ENCODE measurements around the gene HOMER1. TPM values are rescaled to one million over a fixed set of nuclear protein-coding genes. Genes with fewer than 3 reads are reported as not detected.
A peak's percentile ranks its signal among the peaks of the same experiment; 100 is the strongest.

HOMER1 gene
- polyA plus RNA-seq, 3 donors, result 0.03 to 0.62 (median 0.04) TPM

- peaks cover 13% of the 10 kb centered on the region in 2 donors for H3K4me1 ChIP-seq (ENCODE audit: control insufficient read depth in 1 of 2, insufficient read depth in 2 of 2, low read length in 2 of 2)
- peaks cover 0 to 28% of the 10 kb centered on the region in 2 donors for H3K9me3 ChIP-seq (replicated peaks in 1 of 2; ENCODE audit: control insufficient read depth in 1 of 2, insufficient read depth in 1 of 2, low read length in 2 of 2)
- H2AFZ ChIP-seq (ENCODE audit: insufficient read depth, low read depth, low read length, poor library complexity, severe bottlenecking), result no peak overlapping the region
- no peaks in the 10 kb centered on the region for H4K20me1 ChIP-seq (ENCODE audit: insufficient read depth, low read length)
- Mint-ChIP-seq H3K4me1 (peaks cover 17% of the 10 kb centered on the region), H3K4me3 (peak overlapping the region in 1 of 2 donors; percentile 61), H3K27me3 (ENCODE audit: low read depth in 3 of 3) (peaks cover 53 to 78% (median 63%) of the 10 kb centered on the region in 3 donors), H3K9me3 (peaks cover 0 to 13% (median 9%) of the 10 kb centered on the region in 7 donors), H3K36me3 (peaks cover 6 to 10% of the 10 kb centered on the region in 2 donors), H3K27ac (no peak overlapping the region)
- no peaks in the 10 kb centered on the region for H3K36me3 ChIP-seq (replicated peaks in 1 of 2; ENCODE audit: control insufficient read depth in 1 of 2, insufficient read depth in 2 of 2, low read length in 2 of 2)
- no CpG with 5 or more reads among the region's 2 CpGs for WGBS (ENCODE audit: insufficient coverage)
- H3K9ac ChIP-seq (ENCODE audit: insufficient read depth, low read length, poor library complexity, severe bottlenecking), result no peak overlapping the region
- peaks cover 56 to 58% of the 10 kb centered on the region in 2 donors for H3K27me3 ChIP-seq (ENCODE audit: control insufficient read depth in 2 of 2, insufficient read depth in 2 of 2, low read length in 2 of 2)
- no peak overlapping the region for H3K4me2 ChIP-seq (replicated peaks; ENCODE audit: extremely low read depth, low read length, poor library complexity, severe bottlenecking)
- H3K4me3 ChIP-seq (replicated peaks in 1 of 3; ENCODE audit: low read depth in 2 of 3, low read length in 3 of 3), result no peak overlapping the region
- intact Hi-C loops (cut with micrococcal nuclease), result no loop called here
- no peaks in the 10 kb centered on the region for H3K79me2 ChIP-seq (ENCODE audit: insufficient read depth, low read length)
- no peak overlapping the region for H3K27ac ChIP-seq (ENCODE audit: low read depth in 1 of 2, low read length in 2 of 2)
- DNase-seq, result no peak
- no peak for TF ChIP-seq CTCF (IDR thresholded peaks at IDR 0.05)
Observed at GRCh38 chr5:79508794-79509193, 5.1 kb downstream of the HOMER1 start.

GRCh38 chr5:79508354-79508753 is 5.6 kb downstream of the HOMER1 start:
- Histone ChIP-seq H3K4me1 (ENCODE audit: control insufficient read depth in 1 of 2, insufficient read depth in 2 of 2, low read length in 2 of 2) (peaks cover 9% of the 10 kb centered on the region in 2 donors), H3K9ac (ENCODE audit: insufficient read depth, low read length, poor library complexity, severe bottlenecking) (no peak overlapping the region), H3K4me3 (replicated peaks in 1 of 3; ENCODE audit: low read depth in 2 of 3, low read length in 3 of 3) (no peak overlapping the region), H3K9me3 (replicated peaks in 1 of 2; ENCODE audit: control insufficient read depth in 1 of 2, insufficient read depth in 1 of 2, low read length in 2 of 2) (peaks cover 0 to 28% of the 10 kb centered on the region in 2 donors), H3K36me3 (replicated peaks in 1 of 2; ENCODE audit: control insufficient read depth in 1 of 2, insufficient read depth in 2 of 2, low read length in 2 of 2) (no peaks in the 10 kb centered on the region), H4K20me1 (ENCODE audit: insufficient read depth, low read length) (no peaks in the 10 kb centered on the region), H3K79me2 (ENCODE audit: insufficient read depth, low read length) (no peaks in the 10 kb centered on the region), H3K4me2 (replicated peaks; ENCODE audit: extremely low read depth, low read length, poor library complexity, severe bottlenecking) (no peak overlapping the region), H3K27ac (ENCODE audit: low read depth in 1 of 2, low read length in 2 of 2) (no peak overlapping the region), H2AFZ (ENCODE audit: insufficient read depth, low read depth, low read length, poor library complexity, severe bottlenecking) (no peak overlapping the region), H3K27me3 (ENCODE audit: control insufficient read depth in 2 of 2, insufficient read depth in 2 of 2, low read length in 2 of 2) (peaks cover 52 to 55% of the 10 kb centered on the region in 2 donors)
- 7% methylated on average over 1 of the region's 2 CpGs for WGBS (ENCODE audit: insufficient coverage)
- peak overlapping the region in 1 of 2 donors; percentile 61 for H3K4me3 Mint-ChIP-seq
- peaks cover 49 to 77% (median 58%) of the 10 kb centered on the region in 3 donors for H3K27me3 Mint-ChIP-seq (ENCODE audit: low read depth in 3 of 3)
- TF ChIP-seq CTCF (IDR thresholded peaks at IDR 0.05), result no peak
- H3K36me3 Mint-ChIP-seq, result peaks cover 6 to 10% of the 10 kb centered on the region in 2 donors
- intact Hi-C loops (cut with micrococcal nuclease), result no loop called here
- no peak for DNase-seq
- no peak overlapping the region for H3K27ac Mint-ChIP-seq
- H3K9me3 Mint-ChIP-seq, result peaks cover 0 to 10% (median 9%) of the 10 kb centered on the region in 7 donors
- H3K4me1 Mint-ChIP-seq, result peaks cover 16% of the 10 kb centered on the region

All from CD14-positive monocyte (primary cell).